ENCODE data around the gene CAMK4.

DNA sequence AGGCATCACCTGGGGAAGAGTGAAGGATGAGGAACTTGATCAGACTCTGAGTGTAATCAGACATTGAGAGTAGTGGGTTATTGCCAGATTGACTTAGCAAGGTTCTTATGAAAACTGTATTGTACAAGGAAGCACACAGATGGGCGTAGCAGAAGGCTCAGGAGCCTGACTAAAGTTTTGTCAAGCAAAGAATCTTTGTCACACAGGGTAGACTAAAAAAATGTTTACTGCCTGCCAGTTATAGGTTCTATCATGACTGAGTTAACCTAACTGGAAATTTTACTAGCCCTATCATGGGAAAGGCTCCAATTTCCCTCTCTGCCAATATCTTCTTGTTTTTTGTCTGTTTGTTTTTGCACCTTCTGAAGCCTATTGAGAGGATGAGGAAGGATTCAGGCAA is 19.1 kb downstream of the CAMK4 start:
- TF ChIP-seq POLR2A (IDR thresholded peaks at IDR 0.05) (no peak), CTCF (IDR thresholded peaks at IDR 0.05) (no peak)

All from thyroid gland (tissue), 4 donors.